ENCODE results near the gene ARAP1. TPM values are rescaled to one million over a fixed set of nuclear protein-coding genes. Genes with fewer than 3 reads are reported as not detected.

ARAP1 gene
- total RNA-seq, 1 donor from 2014 or later, result 139 TPM

DNA sequence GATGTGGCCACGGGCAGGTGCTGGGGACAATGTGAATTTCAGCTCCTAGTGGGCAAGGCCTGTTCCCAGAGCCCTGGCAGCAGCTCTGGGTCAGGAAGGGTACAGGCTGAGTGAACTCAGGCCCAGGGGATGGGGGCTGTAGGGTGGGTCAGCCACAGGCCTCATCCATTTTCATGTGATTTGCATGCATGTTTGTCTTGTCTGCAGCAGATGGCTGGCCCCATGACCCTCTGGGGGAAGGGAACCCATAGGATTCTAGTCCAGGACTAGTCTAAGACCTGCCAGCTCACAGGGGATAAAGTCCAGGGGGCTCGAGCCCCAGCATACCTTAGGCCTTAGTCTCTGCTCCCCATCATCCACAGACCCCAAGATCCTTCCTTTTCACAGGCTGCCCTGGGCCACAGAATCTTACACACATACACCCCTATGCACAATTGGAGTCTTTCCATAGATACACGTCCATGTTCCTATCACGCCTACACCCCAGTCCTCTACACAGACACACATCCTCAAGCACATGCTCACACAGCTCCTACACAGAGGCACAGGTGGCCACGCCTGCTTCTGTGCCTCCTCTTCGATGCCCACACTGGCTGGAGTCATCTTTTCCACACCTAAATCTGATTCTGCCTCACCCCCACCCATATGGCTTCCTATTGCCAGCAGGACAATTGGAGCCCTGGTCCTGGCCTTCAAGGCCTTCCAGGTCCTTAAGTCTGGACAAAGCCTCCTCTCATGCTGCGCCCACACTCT lies 103.6 kb downstream of the ARAP1 start:
- Mint-ChIP-seq H3K27me3 (peaks cover 5% of the 10 kb centered on the region), H3K36me3 (ENCODE audit: low read depth) (no peaks in the 10 kb centered on the region), H3K9me3 (no peaks in the 10 kb centered on the region), H3K27ac (no peak overlapping the region), H3K4me1 (no peaks in the 10 kb centered on the region), H3K4me3 (no peak overlapping the region)
- CTCF ChIA-PET, result no interaction called here
- POLR2A ChIA-PET, result no interaction called here
- intact Hi-C loops (cut with micrococcal nuclease), result no loop called here
- TF ChIP-seq, protein P1, sequence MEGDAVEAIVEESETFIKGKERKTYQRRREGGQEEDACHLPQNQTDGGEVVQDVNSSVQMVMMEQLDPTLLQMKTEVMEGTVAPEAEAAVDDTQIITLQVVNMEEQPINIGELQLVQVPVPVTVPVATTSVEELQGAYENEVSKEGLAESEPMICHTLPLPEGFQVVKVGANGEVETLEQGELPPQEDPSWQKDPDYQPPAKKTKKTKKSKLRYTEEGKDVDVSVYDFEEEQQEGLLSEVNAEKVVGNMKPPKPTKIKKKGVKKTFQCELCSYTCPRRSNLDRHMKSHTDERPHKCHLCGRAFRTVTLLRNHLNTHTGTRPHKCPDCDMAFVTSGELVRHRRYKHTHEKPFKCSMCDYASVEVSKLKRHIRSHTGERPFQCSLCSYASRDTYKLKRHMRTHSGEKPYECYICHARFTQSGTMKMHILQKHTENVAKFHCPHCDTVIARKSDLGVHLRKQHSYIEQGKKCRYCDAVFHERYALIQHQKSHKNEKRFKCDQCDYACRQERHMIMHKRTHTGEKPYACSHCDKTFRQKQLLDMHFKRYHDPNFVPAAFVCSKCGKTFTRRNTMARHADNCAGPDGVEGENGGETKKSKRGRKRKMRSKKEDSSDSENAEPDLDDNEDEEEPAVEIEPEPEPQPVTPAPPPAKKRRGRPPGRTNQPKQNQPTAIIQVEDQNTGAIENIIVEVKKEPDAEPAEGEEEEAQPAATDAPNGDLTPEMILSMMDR (IDR thresholded peaks at IDR 0.05), result no peak
- no peak for DNase-seq
- no peak for ATAC-seq (ENCODE audit: low read depth)

DNA sequence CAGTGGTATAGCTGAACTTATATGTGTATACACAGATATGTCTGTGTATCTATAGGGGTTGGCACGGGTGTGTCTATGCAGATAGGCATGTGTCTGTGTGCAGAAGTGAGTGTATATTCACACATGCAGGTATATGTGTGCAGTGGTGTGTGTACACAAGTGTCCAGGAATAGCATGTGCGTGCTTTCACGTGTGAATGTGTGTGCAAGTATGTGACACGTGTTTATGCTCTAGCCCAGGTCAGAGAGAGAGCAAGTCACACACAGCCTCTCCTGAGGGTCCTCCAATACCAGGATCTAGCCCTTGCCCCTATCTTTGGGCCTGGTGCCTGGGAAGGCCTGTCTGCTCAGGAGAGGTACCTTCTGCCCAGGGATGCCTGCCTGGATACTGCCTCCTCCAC lies 104.3 kb downstream of the ARAP1 start:
- TF ChIP-seq, protein P1 (IDR thresholded peaks at IDR 0.05), result no peak
- peaks cover 5% of the 10 kb centered on the region for H3K27me3 Mint-ChIP-seq
- H3K36me3 Mint-ChIP-seq (ENCODE audit: low read depth), result no peaks in the 10 kb centered on the region
- no peak overlapping the region for H3K27ac Mint-ChIP-seq
- CTCF ChIA-PET, result no interaction called here
- H3K9me3 Mint-ChIP-seq, result no peaks in the 10 kb centered on the region
- no peak overlapping the region for H3K4me3 Mint-ChIP-seq
- H3K4me1 Mint-ChIP-seq, result no peaks in the 10 kb centered on the region
- POLR2A ChIA-PET, result no interaction called here
- DNase-seq (no peak), ATAC-seq (ENCODE audit: low read depth) (no peak)
- intact Hi-C loops (cut with micrococcal nuclease), result no loop called here

DNA sequence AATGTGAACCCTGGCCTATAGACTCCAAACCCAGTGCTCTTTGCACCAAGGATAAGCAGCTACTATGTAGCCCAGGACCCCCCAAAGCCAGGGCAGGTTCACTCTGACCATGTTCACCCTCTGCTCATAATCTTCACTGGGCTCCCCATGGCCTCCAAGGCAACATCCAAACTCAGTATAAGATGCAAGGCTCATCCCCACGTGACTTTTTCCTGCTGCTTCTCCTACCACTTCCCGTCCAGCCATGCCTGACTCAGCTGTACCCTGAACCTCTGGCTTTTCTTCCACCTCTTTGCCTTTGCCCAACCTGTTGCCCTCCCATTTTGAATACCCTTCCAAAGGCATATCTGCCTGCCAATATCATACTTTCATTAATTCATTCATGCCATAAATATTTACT lies 105.7 kb downstream of the ARAP1 start:
- no peaks in the 10 kb centered on the region for H3K36me3 Mint-ChIP-seq (ENCODE audit: low read depth)
- H3K9me3 Mint-ChIP-seq, result no peaks in the 10 kb centered on the region
- no peak for ATAC-seq (ENCODE audit: low read depth)
- CTCF ChIA-PET, result interaction anchor here (1.1 to 1.7 kb wide), 2 partner anchors 60 to 175 kb away, joined by 3 to 8 read pairs; no protein-coding TSS in a partner anchor
- TF ChIP-seq, protein P1 (IDR thresholded peaks at IDR 0.05), result no peak
- no peak overlapping the region for H3K27ac Mint-ChIP-seq
- H3K4me3 Mint-ChIP-seq, result no peak overlapping the region
- no peak for DNase-seq
- H3K27me3 Mint-ChIP-seq, result peaks cover 5% of the 10 kb centered on the region
- intact Hi-C loops (cut with micrococcal nuclease), result no loop called here
- POLR2A ChIA-PET, result no interaction called here
- H3K4me1 Mint-ChIP-seq, result no peaks in the 10 kb centered on the region

DNA sequence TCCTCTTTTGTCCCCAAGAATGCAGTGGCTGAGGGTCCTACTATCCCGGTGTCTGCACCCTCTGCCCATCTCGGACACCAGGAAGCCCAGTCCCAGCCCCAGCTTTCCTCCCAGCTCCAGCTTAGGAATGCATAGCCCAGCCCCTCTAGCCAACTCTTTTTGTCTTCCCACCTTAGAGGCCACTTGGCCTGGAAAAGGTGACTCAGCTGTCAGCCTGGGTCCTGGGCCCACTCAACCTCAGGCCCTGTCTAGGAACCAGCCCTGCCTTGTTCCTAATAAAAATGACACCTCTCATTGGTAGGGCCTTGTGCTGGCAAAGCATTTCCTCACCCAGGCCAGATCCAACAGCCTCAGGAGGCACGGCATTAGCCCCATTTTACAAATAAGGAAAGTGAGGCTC lies 106.2 kb downstream of the ARAP1 start:
- no peak overlapping the region for H3K4me3 Mint-ChIP-seq
- ATAC-seq (ENCODE audit: low read depth) (no peak), DNase-seq (no peak)
- H3K36me3 Mint-ChIP-seq (ENCODE audit: low read depth), result no peaks in the 10 kb centered on the region
- H3K27ac Mint-ChIP-seq, result no peak overlapping the region
- H3K27me3 Mint-ChIP-seq, result peaks cover 5% of the 10 kb centered on the region
- no peaks in the 10 kb centered on the region for H3K4me1 Mint-ChIP-seq
- no peaks in the 10 kb centered on the region for H3K9me3 Mint-ChIP-seq
- CTCF ChIA-PET, result interaction anchor here (1.1 to 1.7 kb wide), 2 partner anchors 60 to 175 kb away, joined by 3 to 8 read pairs; no protein-coding TSS in a partner anchor
- TF ChIP-seq, protein P1 (IDR thresholded peaks at IDR 0.05), result no peak
- intact Hi-C loops (cut with micrococcal nuclease), result no loop called here
- POLR2A ChIA-PET, result no interaction called here

DNA sequence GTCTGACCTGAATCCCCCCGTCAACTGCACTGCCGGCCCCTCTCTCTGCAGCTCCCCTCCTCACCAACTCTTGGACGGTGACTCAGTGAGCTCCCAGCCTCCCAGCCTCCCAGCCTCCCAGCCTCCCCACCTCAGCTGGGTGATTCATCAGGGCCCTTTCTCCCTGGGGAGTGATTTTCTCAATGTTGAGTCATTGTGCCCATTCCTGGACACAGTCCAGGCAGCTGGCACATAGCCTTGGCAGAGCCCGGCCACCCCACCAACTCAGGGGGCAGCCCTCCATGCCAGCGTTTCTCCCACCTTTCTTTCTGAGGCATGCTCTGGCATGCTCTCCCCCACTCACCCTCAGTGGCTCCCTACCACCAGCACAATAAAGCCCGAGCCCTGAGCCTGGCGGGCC lies 108.7 kb downstream of the ARAP1 start:
- H3K27ac Mint-ChIP-seq, result no peak overlapping the region
- CTCF ChIA-PET, result interaction anchor here (0.6 to 2.9 kb wide), 6 partner anchors 52 to 172 kb away, joined by 3 to 20 read pairs (median 6); no protein-coding TSS in a partner anchor
- ATAC-seq (ENCODE audit: low read depth) (no peak), DNase-seq (no peak)
- intact Hi-C loops (cut with micrococcal nuclease), result loop anchor here (1.0 kb wide), 5 partner anchors 29 to 172 kb away; no protein-coding TSS in a partner anchor
- H3K9me3 Mint-ChIP-seq, result no peaks in the 10 kb centered on the region
- TF ChIP-seq, protein P1 (IDR thresholded peaks at IDR 0.05), result no peak
- peaks cover 5% of the 10 kb centered on the region for H3K27me3 Mint-ChIP-seq
- H3K4me1 Mint-ChIP-seq, result no peaks in the 10 kb centered on the region
- peak overlapping the region; percentile 50 for H3K4me3 Mint-ChIP-seq
- POLR2A ChIA-PET, result no interaction called here
- H3K36me3 Mint-ChIP-seq (ENCODE audit: low read depth), result no peaks in the 10 kb centered on the region
